ENCODE data around the gene MFAP4. TPM values are rescaled to one million over a fixed set of nuclear protein-coding genes. Genes with fewer than 3 reads are reported as not detected.

The MFAP4 gene
- total RNA-seq, result under 1 TPM in 3 of 5 donors, not detected in 2; 0.18 to 0.63 (median 0.46) TPM
- total RNA-seq (2013), result 0.31 TPM
- 0 to 0.13 (median 0) reads per million in 29 experiments for total RNA-seq

DNA sequence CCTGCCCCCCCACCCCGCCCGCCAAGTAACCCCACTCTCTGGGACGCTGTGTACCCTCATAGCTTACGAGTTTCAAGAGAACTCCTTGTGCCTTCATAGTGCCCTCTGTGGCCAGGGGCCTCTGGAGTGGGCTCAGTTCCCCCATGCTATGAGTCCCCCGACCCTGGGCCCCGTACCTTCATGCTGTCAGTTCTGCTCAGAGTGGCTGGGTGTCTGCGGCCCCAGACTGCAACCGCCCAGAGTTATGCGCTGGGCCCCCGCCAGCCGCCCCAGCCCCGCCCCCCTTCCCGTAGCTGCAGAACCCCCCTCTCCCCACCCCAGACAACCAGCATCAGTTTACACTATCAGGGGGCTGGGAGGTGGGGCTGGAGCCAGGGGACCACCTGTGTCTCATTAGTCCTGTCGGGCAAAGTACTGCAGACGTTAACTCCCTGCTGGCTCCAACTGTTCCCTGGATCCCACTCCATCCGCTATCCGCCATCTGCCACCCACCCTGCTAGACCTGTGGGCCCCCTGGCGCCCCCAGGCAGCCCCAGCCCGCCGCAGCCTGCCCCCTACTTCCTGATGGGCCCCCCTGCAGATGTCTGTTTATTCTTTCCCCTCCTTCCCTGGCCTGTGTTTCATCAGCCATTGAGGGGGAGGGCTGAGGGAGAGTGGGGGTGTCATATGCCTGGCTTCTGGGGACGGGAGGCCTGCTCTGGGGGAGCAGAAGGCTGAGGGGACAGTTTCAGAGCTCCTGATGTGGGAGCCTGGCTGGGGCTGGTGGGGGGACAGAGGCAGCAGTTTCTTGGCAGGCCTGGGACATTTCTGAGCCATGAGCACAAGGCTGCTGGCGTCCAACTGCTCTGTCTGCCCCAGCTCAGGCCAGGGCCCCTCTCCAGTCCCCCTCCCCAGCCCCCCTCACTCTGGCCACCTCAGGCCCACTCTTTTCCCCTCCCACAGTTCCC, at the start of gene MFAP4:
MFAP4 (minus strand) TSS at position 217 of the 947 bp plus-strand sequence; CDS start at position 182, 35 bp downstream.
- POLR2A ChIA-PET, result no interaction called here
- no peaks in the 10 kb centered on the region for H3K9me3 Mint-ChIP-seq

GRCh38 chr17:19433727-19434340, 46.8 kb upstream of the MFAP4 start:
- H3K36me3 Mint-ChIP-seq, result no peaks in the 10 kb centered on the region
- Histone ChIP-seq H3K4me1 (ENCODE audit: control insufficient read depth in 1 of 2, extremely low read depth in 1 of 2, insufficient read depth in 2 of 2, low read length in 2 of 2) (no peaks in the 10 kb centered on the region), H3K36me3 (ENCODE audit: control insufficient read depth in 2 of 2, extremely low read depth in 1 of 2, insufficient read depth in 1 of 2, low read length in 1 of 2) (no peaks in the 10 kb centered on the region), H3K27ac (ENCODE audit: low read length) (no peak overlapping the region), H3K9me3 (no peaks in the 10 kb centered on the region), H3K27me3 (replicated peaks in 1 of 2; ENCODE audit: control insufficient read depth in 2 of 2, extremely low read depth in 1 of 2, insufficient read depth in 2 of 2, low read length in 1 of 2) (peaks cover 0 to 4% of the 10 kb centered on the region in 2 experiments), H3K4me3 (ENCODE audit: control insufficient read depth in 1 of 2, extremely low read depth in 1 of 2, low read length in 1 of 2) (no peak overlapping the region)
- peak in 1 of 35 experiments; percentile 20 for DNase-seq
- ChIA-PET CTCF (interaction anchor here (0.7 to 1.1 kb wide), 3 partner anchors 76 to 358 kb away, joined by 3 to 4 read pairs (median 4); no protein-coding TSS in a partner anchor), POLR2A (no interaction called here)
- H3K4me1 Mint-ChIP-seq, result no peaks in the 10 kb centered on the region
- no peak overlapping the region for H3K27ac Mint-ChIP-seq
- no CpG with 5 or more reads among the region's 2 CpGs for WGBS (ENCODE audit: insufficient coverage)
- no peaks in the 10 kb centered on the region for H3K9me3 Mint-ChIP-seq
- no peak overlapping the region for H3K4me3 Mint-ChIP-seq
- H3K27me3 Mint-ChIP-seq, result peaks cover 0 to 2% of the 10 kb centered on the region in 2 donors
- no peak for ATAC-seq (replicated peaks in 1 of 4)

More for the DNA sequence above, at the start of gene MFAP4:
- H3K27ac Mint-ChIP-seq, result no peak within 1 kb of the TSS
- no peak within 1 kb of the TSS for H3K4me3 Mint-ChIP-seq
- H3K4me3 ChIP-seq (ENCODE audit: control insufficient read depth in 1 of 2, extremely low read depth in 1 of 2, low read length in 1 of 2), result no peak within 1 kb of the TSS
- ATAC-seq (replicated peaks in 1 of 4) (no peak), DNase-seq (no peak)
- CTCF ChIA-PET, result no interaction called here
- peaks cover 2 to 14% (median 7%) of the 10 kb centered on the region in 3 donors for H3K4me1 Mint-ChIP-seq
- no peak within 1 kb of the TSS for H3K27ac ChIP-seq (ENCODE audit: low read length)
- peaks cover 0 to 13% of the 10 kb centered on the region in 2 experiments for H3K27me3 ChIP-seq (replicated peaks in 1 of 2; ENCODE audit: control insufficient read depth in 2 of 2, extremely low read depth in 1 of 2, insufficient read depth in 2 of 2, low read length in 1 of 2)
- 22% methylated on average over 5 of the region's 22 CpGs for WGBS (ENCODE audit: insufficient coverage)
- H3K36me3 Mint-ChIP-seq, result peaks cover 16% of the 10 kb centered on the region
- H3K4me1 ChIP-seq (ENCODE audit: control insufficient read depth in 1 of 2, extremely low read depth in 1 of 2, insufficient read depth in 2 of 2, low read length in 2 of 2), result peaks cover 0 to 2% of the 10 kb centered on the region in 2 experiments
- peaks cover 0 to 15% of the 10 kb centered on the region in 2 donors for H3K36me3 ChIP-seq (ENCODE audit: control insufficient read depth in 2 of 2, extremely low read depth in 1 of 2, insufficient read depth in 1 of 2, low read length in 1 of 2)
- H3K9me3 ChIP-seq, result no peaks in the 10 kb centered on the region
- H3K27me3 Mint-ChIP-seq, result peaks cover 0 to 4% of the 10 kb centered on the region in 2 donors

DNA sequence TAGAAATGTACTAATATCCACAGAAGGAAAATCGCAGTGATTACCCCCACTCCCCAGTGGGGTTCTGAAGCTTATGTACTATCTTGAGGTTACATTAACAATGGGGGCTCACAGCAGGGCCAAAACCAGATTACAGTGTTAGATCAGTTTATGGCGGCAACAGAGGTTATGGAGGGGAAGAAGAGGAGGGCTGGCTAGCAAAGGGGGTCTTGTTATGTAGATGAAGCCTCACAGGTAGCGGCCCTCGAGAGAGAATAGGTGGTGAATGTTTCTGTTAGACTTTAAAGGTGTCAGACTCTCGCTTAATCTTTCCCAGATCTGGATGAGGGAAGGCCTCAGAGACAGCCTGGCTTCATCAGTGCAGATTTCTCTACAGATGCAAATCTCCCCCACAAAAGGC, 46.3 kb upstream of the MFAP4 start:
- peaks cover 0 to 2% of the 10 kb centered on the region in 2 donors for H3K27me3 Mint-ChIP-seq
- Histone ChIP-seq H3K4me3 (ENCODE audit: control insufficient read depth in 1 of 2, extremely low read depth in 1 of 2, low read length in 1 of 2) (no peak overlapping the region), H3K36me3 (ENCODE audit: control insufficient read depth in 2 of 2, extremely low read depth in 1 of 2, insufficient read depth in 1 of 2, low read length in 1 of 2) (no peaks in the 10 kb centered on the region), H3K27ac (ENCODE audit: low read length) (no peak overlapping the region), H3K9me3 (no peaks in the 10 kb centered on the region), H3K27me3 (replicated peaks in 1 of 2; ENCODE audit: control insufficient read depth in 2 of 2, extremely low read depth in 1 of 2, insufficient read depth in 2 of 2, low read length in 1 of 2) (peaks cover 0 to 4% of the 10 kb centered on the region in 2 experiments), H3K4me1 (ENCODE audit: control insufficient read depth in 1 of 2, extremely low read depth in 1 of 2, insufficient read depth in 2 of 2, low read length in 2 of 2) (no peaks in the 10 kb centered on the region)
- H3K36me3 Mint-ChIP-seq, result no peaks in the 10 kb centered on the region
- ChIA-PET POLR2A (no interaction called here), CTCF (interaction anchor here (0.9 to 1.1 kb wide), 2 partner anchors 327 to 359 kb away, joined by 3 to 4 read pairs; no protein-coding TSS in a partner anchor)
- no peak for DNase-seq
- no peak for ATAC-seq (replicated peaks in 1 of 4)
- H3K9me3 Mint-ChIP-seq, result no peaks in the 10 kb centered on the region
- no peak overlapping the region for H3K27ac Mint-ChIP-seq
- H3K4me3 Mint-ChIP-seq, result no peak overlapping the region
- WGBS (ENCODE audit: insufficient coverage), result 100% methylated on average over 1 of the region's 5 CpGs
- H3K4me1 Mint-ChIP-seq, result no peaks in the 10 kb centered on the region

DNA sequence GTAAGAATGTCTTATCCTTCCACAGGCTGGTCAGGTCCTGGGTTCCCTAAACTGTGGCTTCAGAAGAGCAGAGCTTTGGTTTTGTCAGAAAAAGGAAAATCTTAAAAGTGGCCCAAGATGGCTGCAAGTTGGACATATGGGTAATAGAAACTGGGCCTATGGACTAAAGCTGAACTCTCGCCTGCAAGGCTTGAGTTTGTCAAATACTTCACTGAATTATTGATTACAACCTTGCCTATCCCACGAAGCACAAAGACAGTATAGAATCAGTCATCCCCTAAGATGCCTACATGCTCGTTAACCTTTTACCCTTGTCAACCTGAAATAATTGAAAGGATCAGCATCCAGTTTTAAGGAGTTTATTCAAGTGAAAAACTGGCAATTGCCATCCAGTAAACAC, 44.7 kb upstream of the MFAP4 start:
- Histone ChIP-seq H3K4me3 (ENCODE audit: control insufficient read depth in 1 of 2, extremely low read depth in 1 of 2, low read length in 1 of 2) (no peak overlapping the region), H3K4me1 (ENCODE audit: control insufficient read depth in 1 of 2, extremely low read depth in 1 of 2, insufficient read depth in 2 of 2, low read length in 2 of 2) (no peaks in the 10 kb centered on the region), H3K9me3 (no peaks in the 10 kb centered on the region), H3K27ac (ENCODE audit: low read length) (no peak overlapping the region), H3K36me3 (ENCODE audit: control insufficient read depth in 2 of 2, extremely low read depth in 1 of 2, insufficient read depth in 1 of 2, low read length in 1 of 2) (no peaks in the 10 kb centered on the region), H3K27me3 (replicated peaks in 1 of 2; ENCODE audit: control insufficient read depth in 2 of 2, extremely low read depth in 1 of 2, insufficient read depth in 2 of 2, low read length in 1 of 2) (peaks cover 0 to 6% of the 10 kb centered on the region in 2 experiments)
- H3K4me3 Mint-ChIP-seq, result no peak overlapping the region
- no peak overlapping the region for H3K27ac Mint-ChIP-seq
- WGBS (ENCODE audit: insufficient coverage), result 80% methylated on average over 2 of the region's 3 CpGs
- ATAC-seq (replicated peaks in 1 of 4) (no peak), DNase-seq (no peak)
- H3K36me3 Mint-ChIP-seq, result no peaks in the 10 kb centered on the region
- H3K9me3 Mint-ChIP-seq, result no peaks in the 10 kb centered on the region
- CTCF ChIA-PET, result no interaction called here
- H3K27me3 Mint-ChIP-seq, result peaks cover 0 to 3% of the 10 kb centered on the region in 2 donors
- POLR2A ChIA-PET, result no interaction called here
- no peaks in the 10 kb centered on the region for H3K4me1 Mint-ChIP-seq

GRCh38 chr17:19426631-19427030, 39.6 kb upstream of the MFAP4 start:
- Histone ChIP-seq H3K4me3 (ENCODE audit: control insufficient read depth in 1 of 2, extremely low read depth in 1 of 2, low read length in 1 of 2) (no peak overlapping the region), H3K9me3 (no peaks in the 10 kb centered on the region), H3K27me3 (replicated peaks in 1 of 2; ENCODE audit: control insufficient read depth in 2 of 2, extremely low read depth in 1 of 2, insufficient read depth in 2 of 2, low read length in 1 of 2) (peaks cover 0 to 6% of the 10 kb centered on the region in 2 experiments), H3K36me3 (ENCODE audit: control insufficient read depth in 2 of 2, extremely low read depth in 1 of 2, insufficient read depth in 1 of 2, low read length in 1 of 2) (no peaks in the 10 kb centered on the region), H3K27ac (ENCODE audit: low read length) (no peak overlapping the region), H3K4me1 (ENCODE audit: control insufficient read depth in 1 of 2, extremely low read depth in 1 of 2, insufficient read depth in 2 of 2, low read length in 2 of 2) (no peaks in the 10 kb centered on the region)
- no CpG with 5 or more reads among the region's 5 CpGs for WGBS (ENCODE audit: insufficient coverage)
- H3K27me3 Mint-ChIP-seq, result peaks cover 3% of the 10 kb centered on the region in 2 donors
- CTCF ChIA-PET, result no interaction called here
- POLR2A ChIA-PET, result no interaction called here
- ATAC-seq (replicated peaks in 1 of 4), result no peak
- H3K4me1 Mint-ChIP-seq, result no peaks in the 10 kb centered on the region
- no peaks in the 10 kb centered on the region for H3K36me3 Mint-ChIP-seq
- H3K4me3 Mint-ChIP-seq, result no peak overlapping the region
- no peak for DNase-seq
- H3K27ac Mint-ChIP-seq, result no peak overlapping the region
- H3K9me3 Mint-ChIP-seq, result no peaks in the 10 kb centered on the region
